Parathyroid adenoma (tissue), 2 donors: ENCODE measurements around the gene CLOCK.

Source experiments
- H2AFZ ChIP-seq: fragments of 300-600 bp; sonication (generic); one replicate; pipeline ENCODE4 v1.7.0; 2017; ENCODE audit warnings: antibody characterized with exemption, mild to moderate bottlenecking
- H3K27ac ChIP-seq: fragments of 300-600 bp; sonication (generic); one replicate; pipeline ENCODE4 v1.7.0; 2017
- H3K27me3 ChIP-seq: fragments of 300-600 bp; sonication (generic); one replicate; pipeline ENCODE4 v1.7.0; 2017; ENCODE audit warnings: low read length; ENCODE audit not compliant: control insufficient read depth, insufficient read depth
- H3K36me3 ChIP-seq: fragments of 300-600 bp; sonication (generic); one replicate; pipeline ENCODE4 v1.7.0; 2017; ENCODE audit warnings: low read length; ENCODE audit not compliant: control insufficient read depth, insufficient read depth
- H3K4me1 ChIP-seq: fragments of 300-600 bp; sonication (generic); one replicate; pipeline ENCODE4 v1.7.0; 2017; ENCODE audit warnings: control low read depth
- H3K4me2 ChIP-seq: fragments of 300-600 bp; sonication (generic); one replicate; pipeline ENCODE4 v1.7.0; 2017; ENCODE audit warnings: low read length
- H3K4me3 ChIP-seq: fragments of 300-600 bp; sonication (generic); one replicate; pipeline ENCODE4 v1.7.0; 2017; ENCODE audit warnings: low read depth, low read length
- H3K79me2 ChIP-seq: fragments of 300-600 bp; sonication (generic); one replicate; pipeline ENCODE4 v1.7.0; 2017; ENCODE audit warnings: control low read depth
- H3K9ac ChIP-seq: fragments of 300-600 bp; sonication (generic); one replicate; pipeline ENCODE4 v1.7.0; 2017; ENCODE audit warnings: mild to moderate bottlenecking
- H3K9me3 ChIP-seq: fragments of 300-600 bp; sonication (generic); one replicate; pipeline ENCODE4 v1.7.0; 2017; ENCODE audit warnings: low read length; ENCODE audit not compliant: control insufficient read depth
- TF ChIP-seq, protein P1 (sequence below): fragments of 300-600 bp; sonication (generic); IDR thresholded peaks from one replicate; pipeline ENCODE4 v1.7.0; 2017; ENCODE audit warnings: antibody characterized with exemption, mild to moderate bottlenecking
- donor health status: primary hyperparathyroidism.

Gene CLOCK

DNA sequence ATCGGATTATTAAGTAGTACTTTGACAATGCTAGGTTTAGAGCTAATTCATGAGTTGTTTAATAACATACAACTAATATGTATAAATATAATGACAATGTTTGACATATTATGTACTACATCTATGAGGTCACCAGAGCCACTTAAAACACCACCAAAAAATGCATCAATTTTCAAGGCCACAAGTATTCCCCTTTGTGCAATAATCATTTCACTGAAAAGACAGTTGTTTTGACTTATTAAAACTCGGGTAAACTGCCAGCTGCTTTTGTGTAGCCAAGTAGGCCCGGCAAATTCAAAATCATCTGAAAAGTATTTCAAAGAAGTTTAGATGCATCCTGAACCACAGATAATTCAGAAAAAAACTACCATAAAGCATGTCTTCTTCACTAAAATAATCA lies 48.7 kb downstream of the CLOCK start:
- H3K79me2 ChIP-seq, result peaks cover 3% of the 10 kb centered on the region
- TF ChIP-seq, protein P1, sequence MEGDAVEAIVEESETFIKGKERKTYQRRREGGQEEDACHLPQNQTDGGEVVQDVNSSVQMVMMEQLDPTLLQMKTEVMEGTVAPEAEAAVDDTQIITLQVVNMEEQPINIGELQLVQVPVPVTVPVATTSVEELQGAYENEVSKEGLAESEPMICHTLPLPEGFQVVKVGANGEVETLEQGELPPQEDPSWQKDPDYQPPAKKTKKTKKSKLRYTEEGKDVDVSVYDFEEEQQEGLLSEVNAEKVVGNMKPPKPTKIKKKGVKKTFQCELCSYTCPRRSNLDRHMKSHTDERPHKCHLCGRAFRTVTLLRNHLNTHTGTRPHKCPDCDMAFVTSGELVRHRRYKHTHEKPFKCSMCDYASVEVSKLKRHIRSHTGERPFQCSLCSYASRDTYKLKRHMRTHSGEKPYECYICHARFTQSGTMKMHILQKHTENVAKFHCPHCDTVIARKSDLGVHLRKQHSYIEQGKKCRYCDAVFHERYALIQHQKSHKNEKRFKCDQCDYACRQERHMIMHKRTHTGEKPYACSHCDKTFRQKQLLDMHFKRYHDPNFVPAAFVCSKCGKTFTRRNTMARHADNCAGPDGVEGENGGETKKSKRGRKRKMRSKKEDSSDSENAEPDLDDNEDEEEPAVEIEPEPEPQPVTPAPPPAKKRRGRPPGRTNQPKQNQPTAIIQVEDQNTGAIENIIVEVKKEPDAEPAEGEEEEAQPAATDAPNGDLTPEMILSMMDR, result no peak
- no peaks in the 10 kb centered on the region for H3K9me3 ChIP-seq
- H3K4me2 ChIP-seq, result no peak overlapping the region
- H3K9ac ChIP-seq, result no peak overlapping the region
- H3K27ac ChIP-seq, result no peak overlapping the region
- no peaks in the 10 kb centered on the region for H3K27me3 ChIP-seq
- no peak overlapping the region for H3K4me3 ChIP-seq
- no peak overlapping the region for H2AFZ ChIP-seq
- H3K36me3 ChIP-seq, result no peaks in the 10 kb centered on the region
- no peaks in the 10 kb centered on the region for H3K4me1 ChIP-seq

DNA sequence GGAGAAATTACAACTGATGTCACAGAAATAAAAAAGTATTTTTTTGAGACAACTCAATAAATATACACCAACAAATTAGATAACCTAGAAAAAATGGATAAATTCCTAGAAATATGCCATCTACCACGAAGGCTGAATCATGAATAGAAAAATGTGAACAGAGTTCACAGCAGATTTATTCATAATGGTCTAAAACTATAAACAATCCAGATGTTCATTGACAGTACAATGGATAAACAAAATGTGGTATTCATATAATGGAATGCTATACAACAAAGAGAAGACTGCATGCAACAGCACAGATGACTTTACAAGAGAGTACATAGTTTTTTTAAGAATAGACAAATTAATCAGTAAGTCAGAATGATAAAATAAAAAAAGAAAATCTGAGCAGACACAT lies 55.2 kb downstream of the CLOCK start:
- Histone ChIP-seq H3K27me3 (no peaks in the 10 kb centered on the region), H3K4me1 (no peaks in the 10 kb centered on the region), H3K9me3 (no peaks in the 10 kb centered on the region), H3K4me3 (no peak overlapping the region), H3K27ac (no peak overlapping the region), H3K9ac (no peak overlapping the region), H3K4me2 (no peak overlapping the region), H2AFZ (no peak overlapping the region), H3K36me3 (no peaks in the 10 kb centered on the region), H3K79me2 (no peaks in the 10 kb centered on the region)
- TF ChIP-seq, protein P1, result no peak

DNA sequence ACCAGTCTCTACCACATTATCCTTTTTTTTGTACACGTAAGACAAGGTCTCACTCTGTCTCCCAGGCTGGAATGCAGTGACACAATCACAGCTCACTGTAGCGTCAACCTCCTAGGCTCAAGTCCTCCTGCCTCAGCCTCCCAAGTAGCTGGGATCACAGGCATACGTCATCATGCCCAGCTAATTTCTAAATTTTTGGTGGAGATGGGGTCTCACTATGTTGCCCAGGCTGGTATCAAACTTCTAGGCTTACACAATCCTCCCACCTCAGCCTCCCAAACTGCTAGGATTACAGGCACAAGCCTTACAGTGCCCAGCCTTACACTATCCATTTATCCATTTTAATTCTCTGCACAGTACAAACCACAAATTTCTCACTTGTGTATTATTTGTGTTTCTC lies 58.0 kb downstream of the CLOCK start:
- Histone ChIP-seq H3K79me2 (no peaks in the 10 kb centered on the region), H3K27ac (no peak overlapping the region), H3K36me3 (no peaks in the 10 kb centered on the region), H3K9me3 (no peaks in the 10 kb centered on the region), H3K4me1 (no peaks in the 10 kb centered on the region), H3K4me2 (no peak overlapping the region), H3K9ac (no peak overlapping the region), H3K27me3 (no peaks in the 10 kb centered on the region), H3K4me3 (no peak overlapping the region), H2AFZ (no peak overlapping the region)
- TF ChIP-seq, protein P1, result no peak

DNA sequence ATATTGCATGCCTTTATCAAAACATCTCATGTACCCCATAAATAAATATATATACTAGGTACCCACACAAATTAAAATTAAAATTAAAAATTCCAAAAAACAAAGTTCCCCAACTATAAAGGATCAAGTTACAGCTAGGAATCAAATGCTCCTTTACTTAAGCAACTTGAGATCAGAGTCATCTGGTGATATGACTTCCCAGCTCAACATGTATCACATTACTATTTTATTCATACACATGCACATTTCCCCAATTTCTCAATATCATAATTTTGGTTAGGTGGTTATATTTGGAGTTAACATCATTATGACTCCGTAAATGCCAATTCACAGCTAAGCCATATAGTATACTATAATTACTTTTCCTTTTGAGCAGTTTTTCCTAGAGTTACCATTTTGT lies 60.9 kb downstream of the CLOCK start:
- Histone ChIP-seq H3K27ac (no peak overlapping the region), H3K9ac (no peak overlapping the region), H3K9me3 (no peaks in the 10 kb centered on the region), H2AFZ (no peak overlapping the region), H3K4me1 (no peaks in the 10 kb centered on the region), H3K4me3 (no peak overlapping the region), H3K36me3 (no peaks in the 10 kb centered on the region), H3K27me3 (no peaks in the 10 kb centered on the region), H3K4me2 (no peak overlapping the region), H3K79me2 (no peaks in the 10 kb centered on the region)
- TF ChIP-seq, protein P1, result no peak

DNA sequence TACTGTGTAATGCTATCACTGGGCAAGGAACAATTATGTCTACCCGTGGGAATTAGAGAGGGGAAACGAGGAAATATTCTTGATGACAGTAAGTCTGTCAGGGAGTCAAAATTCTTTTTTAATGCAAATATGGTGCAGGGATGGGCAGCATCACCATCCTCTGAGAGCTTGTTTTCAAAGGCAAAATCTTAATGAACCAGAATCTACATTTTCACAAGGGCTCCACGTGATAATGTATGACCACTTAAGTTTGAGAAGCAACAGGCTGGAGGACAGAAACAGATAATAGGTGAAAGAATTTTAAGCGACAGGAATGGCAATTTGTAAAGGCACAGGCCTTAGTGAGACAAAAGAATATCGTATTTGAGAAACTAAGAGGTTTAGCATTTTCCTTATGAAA lies 63.4 kb downstream of the CLOCK start:
- H3K79me2 ChIP-seq, result no peaks in the 10 kb centered on the region
- H3K4me3 ChIP-seq, result no peak overlapping the region
- H3K36me3 ChIP-seq, result no peaks in the 10 kb centered on the region
- H3K9me3 ChIP-seq, result no peaks in the 10 kb centered on the region
- no peaks in the 10 kb centered on the region for H3K27me3 ChIP-seq
- TF ChIP-seq, protein P1, result no peak
- no peak overlapping the region for H3K27ac ChIP-seq
- H3K9ac ChIP-seq, result no peak overlapping the region
- no peaks in the 10 kb centered on the region for H3K4me1 ChIP-seq
- no peak overlapping the region for H3K4me2 ChIP-seq
- no peak overlapping the region for H2AFZ ChIP-seq
